SK-N-SH (cell line): ENCODE measurements around the gene SOX2. TPM values are rescaled to one million over a fixed set of nuclear protein-coding genes. Genes with fewer than 3 reads are reported as not detected.

Experiments used
- CTCF ChIA-PET: fragments of 300-600, 350-600 bp; formaldehyde crosslinking; extraction: SDS; loops from one replicate; lab custom pipeline; 2021; lab: Yijun Ruan, JAX
- POLR2A ChIA-PET: fragments of 350-600 bp; sonication (Branson Sonifier 250); formaldehyde crosslinking; extraction: SDS; loops from one replicate; lab custom pipeline; 2020; ENCODE audit warnings: antibody characterized with exemption, inconsistent platforms; lab: Yijun Ruan, JAX
- DNase-seq: peaks from one replicate; pipeline ENCODE4 v3.0.0; 2012
- H2AFZ ChIP-seq: fragments of 200-600 bp; sonication (generic); 2 replicates; pipeline ENCODE4 v1.8.1; 2016; ENCODE audit warnings: antibody characterized with exemption, mild to moderate bottlenecking, low read depth
- H3F3A ChIP-seq: fragments of 200-600 bp; sonication (generic); replicated peaks from 2 replicates; pipeline ENCODE3; 2016; ENCODE audit warnings: antibody characterized with exemption, mild to moderate bottlenecking; ENCODE audit not compliant: insufficient read depth
- H3K27ac ChIP-seq, 2 experiments: fragments of 200-500 bp in 1 of 2; fragments of 200-600 bp in 1 of 2; sonication (Bioruptor generic) in 1 of 2; sonication (generic), shearing (Covaris generic) in 1 of 2; 2 replicates each; pipeline versions ENCODE4 v1.5.1 to v1.6.1; 2014 to 2016; ENCODE audit warnings: low read depth in 2 of 2, inconsistent platforms in 1 of 2, low read length in 1 of 2, mild to moderate bottlenecking in 1 of 2, mixed read lengths in 1 of 2
- H3K27me3 ChIP-seq: fragments of 200-600 bp; sonication (generic), shearing (Covaris generic); 2 replicates; pipeline ENCODE4 v1.6.1; 2016; ENCODE audit warnings: mixed run types; ENCODE audit not compliant: insufficient read depth
- H3K36me3 ChIP-seq, 2 experiments: fragments of 200-500 bp in 1 of 2; fragments of 200-600 bp in 1 of 2; sonication (Bioruptor generic) in 1 of 2; sonication (generic) in 1 of 2; replicated peaks in 1 of 2; 2 replicates each; pipeline versions ENCODE3 to v1.5.1; 2014 to 2016; ENCODE audit warnings: low read length in 1 of 2, mild to moderate bottlenecking in 1 of 2; ENCODE audit not compliant: insufficient read depth in 2 of 2, control insufficient read depth in 1 of 2
- H3K4me1 ChIP-seq, 2 experiments: fragments of 200-500 bp in 1 of 2; fragments of 200-600 bp in 1 of 2; sonication (Bioruptor generic) in 1 of 2; sonication (generic), shearing (Covaris generic) in 1 of 2; 2 replicates each; pipeline versions ENCODE4 v1.5.1 to v1.6.1; 2014 to 2016; ENCODE audit warnings: low read depth in 1 of 2, low read length in 1 of 2, mixed run types in 1 of 2; ENCODE audit not compliant: insufficient read depth in 2 of 2, control insufficient read depth in 1 of 2
- H3K4me2 ChIP-seq: fragments of 200-600 bp; sonication (generic), shearing (Covaris generic); 2 replicates; pipeline ENCODE4 v1.6.1; 2017; ENCODE audit warnings: mixed run types
- H3K4me3 ChIP-seq, 2 experiments: fragments of 200-500 bp in 1 of 2; fragments of 200-600 bp in 1 of 2; sonication (Bioruptor generic) in 1 of 2; sonication (generic), shearing (Covaris generic) in 1 of 2; 2 replicates each; pipeline versions ENCODE4 v1.5.1 to v1.8.1; 2014 to 2016; ENCODE audit warnings: low read depth in 2 of 2, inconsistent platforms in 1 of 2, low read length in 1 of 2, mild to moderate bottlenecking in 1 of 2, mixed read lengths in 1 of 2, moderate library complexity in 1 of 2
- H3K79me2 ChIP-seq: fragments of 200-600 bp; sonication (generic); 2 replicates; pipeline ENCODE4 v1.8.1; 2017; ENCODE audit warnings: mild to moderate bottlenecking; ENCODE audit not compliant: insufficient read depth
- H3K9ac ChIP-seq: fragments of 200-600 bp; sonication (generic); 2 replicates; pipeline ENCODE4 v1.6.1; 2017; ENCODE audit warnings: mixed run types
- H3K9me2 ChIP-seq: fragments of 200-600 bp; sonication (generic); 2 replicates; pipeline ENCODE4 v1.6.1; 2017; ENCODE audit warnings: mixed run types
- H3K9me3 ChIP-seq: fragments of 200-600 bp; sonication (generic); 2 replicates; pipeline ENCODE4 v1.6.1; 2017; ENCODE audit warnings: mixed run types, mild to moderate bottlenecking, moderate library complexity
- H4K20me1 ChIP-seq: fragments of 200-600 bp; sonication (generic); 2 replicates; pipeline ENCODE4 v1.6.1; 2017; ENCODE audit warnings: mild to moderate bottlenecking, mixed run types; ENCODE audit not compliant: insufficient read depth
- CTCF ChIP-seq: fragments of 200-600 bp; sonication (generic); IDR thresholded peaks from 2 replicates; pipeline ENCODE4 v1.6.1; 2017; ENCODE audit warnings: antibody characterized with exemption, mild to moderate bottlenecking, moderate library complexity
- FOSL2 ChIP-seq: IDR thresholded peaks from 2 replicates; pipeline ENCODE4 v1.4.0; 2012; ENCODE audit warnings: low read depth, mild to moderate bottlenecking, moderate library complexity, borderline replicate concordance
- MEF2A ChIP-seq: IDR thresholded peaks from 2 replicates; pipeline ENCODE4 v1.4.0; 2012; ENCODE audit warnings: low read depth, borderline replicate concordance
- REST ChIP-seq: IDR thresholded peaks from 2 replicates; pipeline ENCODE4 v1.6.1; 2012; ENCODE audit warnings: mild to moderate bottlenecking, low read depth, low read length, moderate library complexity
- WGBS: methylation state at CpG from one replicate; pipeline ENCODE4 v1.1.6; 2017; ENCODE audit warnings: low lambda C conversion rate; 5-methylcytosine and 5-hydroxymethylcytosine counted together
- polyA plus RNA-seq, 3 experiments: library from polyadenylated mRNA; depleted of rRNA; stranded (reverse); fragments of >200 nt; gene quantifications; 2 replicates each; pipeline ENCODE4 v1.2.3, GENCODE V29; 2012

The SOX2 gene
- polyA plus RNA-seq, 1 of the 3 experiments (the other 2 are of a cell fraction) = 0.13 TPM

- WGBS = 73% methylated on average over 6 of the region's 6 CpGs
Observed at GRCh38 chr3:181717549-181718171, 5.9 kb downstream of the SOX2 start.

GRCh38 chr3:181718369-181718768 is 6.6 kb downstream of the SOX2 start:
- Histone ChIP-seq H3K9me3 (no peaks in the 10 kb centered on the region), H3K27ac (no peak overlapping the region), H3K4me2 (no peak overlapping the region), H3K9me2 (no peaks in the 10 kb centered on the region), H2AFZ (no peak overlapping the region), H4K20me1 (no peaks in the 10 kb centered on the region), H3K36me3 (no peaks in the 10 kb centered on the region), H3K27me3 (0 out of 2 replicates have a peak, but pooled peaks cover 3% of the 10 kb centered on the region), H3F3A (no peaks in the 10 kb centered on the region), H3K9ac (no peak overlapping the region), H3K4me3 (no peak overlapping the region), H3K79me2 (no peaks in the 10 kb centered on the region), H3K4me1 (peaks cover 0 to 3% of the 10 kb centered on the region in 2 experiments; a peak in 1 of 4 replicates)
- TF ChIP-seq REST (no peak), FOSL2 (no peak)
- POLR2A ChIA-PET = no interaction called here
- CTCF ChIA-PET = interaction anchor here (0.9 to 1.9 kb wide), 3 partner anchors 391 to 965 kb away, joined by 3 to 6 read pairs (median 5); no protein-coding TSS in a partner anchor
- no peak for DNase-seq
- 61% methylated on average over 3 of the region's 3 CpGs for WGBS

More at GRCh38 chr3:181717549-181718171, 5.9 kb downstream of the SOX2 start:
- Histone ChIP-seq H3K4me1 (peaks cover 0 to 5% of the 10 kb centered on the region in 2 experiments; a peak in 1 of 4 replicates), H3K27me3 (peaks cover 10% of the 10 kb centered on the region; the same call in 1 of the 2 replicates), H2AFZ (no peak overlapping the region), H3K79me2 (no peaks in the 10 kb centered on the region), H3K9ac (no peak overlapping the region), H3K27ac (no peak overlapping the region), H3K36me3 (no peaks in the 10 kb centered on the region), H3K4me2 (no peak overlapping the region), H3K9me2 (no peaks in the 10 kb centered on the region), H3F3A (no peaks in the 10 kb centered on the region), H3K4me3 (no peak overlapping the region), H3K9me3 (no peaks in the 10 kb centered on the region), H4K20me1 (no peaks in the 10 kb centered on the region)
- ChIA-PET CTCF (interaction anchor here (0.9 to 1.9 kb wide), 6 partner anchors 17 to 966 kb away, joined by 3 to 6 read pairs (median 4); no protein-coding TSS in a partner anchor), POLR2A (no interaction called here)
- DNase-seq = no peak
- no peak for TF ChIP-seq CTCF
- TF ChIP-seq MEF2A = no peak
